ENCODE measurements around the gene ZDHHC11. TPM values are rescaled to one million over a fixed set of nuclear protein-coding genes. Genes with fewer than 3 reads are reported as not detected.

The ZDHHC11 gene
- total RNA-seq, 1 experiment from 2014 or later: 26.0 TPM

DNA sequence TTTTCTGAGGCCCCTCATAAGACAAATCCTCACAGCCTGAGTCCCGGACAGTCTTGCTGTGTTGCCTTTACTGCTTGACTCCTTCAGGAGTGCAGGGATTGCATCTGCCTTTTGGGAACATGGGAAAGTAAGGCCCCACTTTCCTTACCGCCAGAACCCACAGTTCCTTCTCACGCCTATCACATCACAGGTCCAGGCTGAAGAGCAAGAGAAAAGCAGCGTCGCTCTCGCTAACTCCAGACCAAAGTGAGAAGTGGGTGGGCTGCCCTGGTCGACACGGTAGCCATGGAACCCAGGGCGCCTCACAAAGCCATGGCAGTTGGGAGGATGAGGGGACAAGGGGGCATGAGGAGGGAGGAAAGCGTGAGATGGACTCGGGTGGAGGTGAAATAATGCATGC lies 7.9 kb upstream of the ZDHHC11 start:
- TF ChIP-seq EZH2 (IDR thresholded peaks at IDR 0.05; ENCODE audit: low read length, unreplicated experiment): no peak
- TF ChIP-seq, protein P1, sequence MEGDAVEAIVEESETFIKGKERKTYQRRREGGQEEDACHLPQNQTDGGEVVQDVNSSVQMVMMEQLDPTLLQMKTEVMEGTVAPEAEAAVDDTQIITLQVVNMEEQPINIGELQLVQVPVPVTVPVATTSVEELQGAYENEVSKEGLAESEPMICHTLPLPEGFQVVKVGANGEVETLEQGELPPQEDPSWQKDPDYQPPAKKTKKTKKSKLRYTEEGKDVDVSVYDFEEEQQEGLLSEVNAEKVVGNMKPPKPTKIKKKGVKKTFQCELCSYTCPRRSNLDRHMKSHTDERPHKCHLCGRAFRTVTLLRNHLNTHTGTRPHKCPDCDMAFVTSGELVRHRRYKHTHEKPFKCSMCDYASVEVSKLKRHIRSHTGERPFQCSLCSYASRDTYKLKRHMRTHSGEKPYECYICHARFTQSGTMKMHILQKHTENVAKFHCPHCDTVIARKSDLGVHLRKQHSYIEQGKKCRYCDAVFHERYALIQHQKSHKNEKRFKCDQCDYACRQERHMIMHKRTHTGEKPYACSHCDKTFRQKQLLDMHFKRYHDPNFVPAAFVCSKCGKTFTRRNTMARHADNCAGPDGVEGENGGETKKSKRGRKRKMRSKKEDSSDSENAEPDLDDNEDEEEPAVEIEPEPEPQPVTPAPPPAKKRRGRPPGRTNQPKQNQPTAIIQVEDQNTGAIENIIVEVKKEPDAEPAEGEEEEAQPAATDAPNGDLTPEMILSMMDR (conservative IDR thresholded peaks at IDR 0.05; ENCODE audit: low read depth, low read length): no peak
- TF ChIP-seq EZH2phosphoT487 (IDR thresholded peaks at IDR 0.05; ENCODE audit: borderline replicate concordance, low read length): no peak
- DNase-seq (no peak), ATAC-seq (no peak)
- Histone ChIP-seq H3K9ac (ENCODE audit: low read length) (no peak overlapping the region), H3K9me3 (ENCODE audit: low read length) (no peaks in the 10 kb centered on the region), H3K27ac (ENCODE audit: low read length) (no peak overlapping the region), H4K20me1 (ENCODE audit: low read length) (no peaks in the 10 kb centered on the region), H3K4me2 (ENCODE audit: low read length) (no peak overlapping the region), H3K4me1 (ENCODE audit: insufficient read depth, low read length) (no peaks in the 10 kb centered on the region), H3K79me2 (ENCODE audit: low read length) (no peaks in the 10 kb centered on the region), H2AFZ (ENCODE audit: low read length) (no peak overlapping the region), H3F3A (ENCODE audit: low read length, unreplicated experiment) (no peaks in the 10 kb centered on the region), H3K36me3 (ENCODE audit: low read depth, low read length) (peaks cover 14% of the 10 kb centered on the region; the same call in 1 of the 2 replicates), H3K27me3 (ENCODE audit: low read length) (no peaks in the 10 kb centered on the region), H3K9me2 (replicated peaks; ENCODE audit: low read length) (no peaks in the 10 kb centered on the region), H3K4me3 (ENCODE audit: low read length) (no peak overlapping the region)
- POLR2A ChIA-PET (ENCODE audit: unreplicated experiment): no interaction called here
- intact Hi-C loops (cut with micrococcal nuclease): no loop called here
- no TSS peak for BruUV-seq (replicated peaks)
- CTCF ChIA-PET: no interaction called here

DNA sequence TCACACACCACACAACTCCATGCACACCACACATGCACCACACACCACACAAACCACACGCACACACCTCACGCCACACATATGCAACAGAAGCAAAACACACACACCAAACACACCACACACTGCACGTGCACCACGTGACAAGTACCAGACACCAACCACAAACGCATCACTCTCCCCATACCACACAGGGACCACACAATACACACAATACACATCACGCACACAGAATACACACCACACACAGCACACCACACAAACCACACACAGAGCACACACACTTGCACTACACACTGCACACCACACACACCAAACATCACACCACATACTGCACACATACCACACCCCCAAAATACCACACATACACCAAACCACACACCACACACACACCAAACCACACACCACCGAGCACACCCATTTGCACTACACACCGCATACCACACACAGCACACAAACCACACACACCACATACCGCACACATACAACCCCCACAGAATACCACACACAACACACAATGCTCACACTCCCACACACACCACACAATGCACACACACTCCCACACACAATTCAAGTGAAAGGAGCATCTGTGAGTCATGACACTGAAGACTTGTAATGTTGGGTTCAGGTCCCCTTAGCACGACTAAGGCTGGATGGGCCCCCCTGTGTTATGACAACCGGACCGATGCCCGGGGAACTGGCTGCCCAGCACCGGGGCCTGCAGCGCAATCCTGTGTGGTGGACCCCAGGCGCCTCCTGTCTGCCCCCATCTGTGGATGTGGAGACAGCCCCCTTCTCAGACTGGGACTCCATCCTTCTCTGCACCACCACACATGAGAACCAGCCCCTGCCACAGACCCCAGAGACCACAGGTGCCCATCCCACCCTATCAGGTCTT lies 6.0 kb upstream of the ZDHHC11 start:
- ChIA-PET CTCF (no interaction called here), POLR2A (ENCODE audit: unreplicated experiment) (no interaction called here)
- H3K27me3 ChIP-seq (ENCODE audit: low read length): no peaks in the 10 kb centered on the region
- TF ChIP-seq, protein P1 (conservative IDR thresholded peaks at IDR 0.05; ENCODE audit: low read depth, low read length): no peak
- no peak for TF ChIP-seq EZH2phosphoT487 (IDR thresholded peaks at IDR 0.05; ENCODE audit: borderline replicate concordance, low read length)
- TF ChIP-seq EZH2 (IDR thresholded peaks at IDR 0.05; ENCODE audit: low read length, unreplicated experiment): no peak
- H3K27ac ChIP-seq (ENCODE audit: low read length): no peak overlapping the region
- DNase-seq (no peak), ATAC-seq (no peak)
- no peaks in the 10 kb centered on the region for H3F3A ChIP-seq (ENCODE audit: low read length, unreplicated experiment)
- no peaks in the 10 kb centered on the region for H3K4me1 ChIP-seq (ENCODE audit: insufficient read depth, low read length)
- no peak overlapping the region for H2AFZ ChIP-seq (ENCODE audit: low read length)
- no peaks in the 10 kb centered on the region for H3K79me2 ChIP-seq (ENCODE audit: low read length)
- H3K9me3 ChIP-seq (ENCODE audit: low read length): no peaks in the 10 kb centered on the region
- intact Hi-C loops (cut with micrococcal nuclease): no loop called here
- no peaks in the 10 kb centered on the region for H3K9me2 ChIP-seq (replicated peaks; ENCODE audit: low read length)
- no peaks in the 10 kb centered on the region for H4K20me1 ChIP-seq (ENCODE audit: low read length)
- H3K36me3 ChIP-seq (ENCODE audit: low read depth, low read length): no peaks in the 10 kb centered on the region
- no peak overlapping the region for H3K4me2 ChIP-seq (ENCODE audit: low read length)
- no TSS peak for BruUV-seq (replicated peaks)
- H3K4me3 ChIP-seq (ENCODE audit: low read length): no peak overlapping the region
- no peak overlapping the region for H3K9ac ChIP-seq (ENCODE audit: low read length)
